Prostate gland (tissue), 2 donors: Measurements from ENCODE around the gene MCM6.

Experiments used
- POLR2AphosphoS5 ChIP-seq: sonication (generic); formaldehyde crosslinking; IDR thresholded peaks from one replicate; pipeline ENCODE4 v1.6.1; 2017; ENCODE audit warnings: antibody characterized with exemption
- TF ChIP-seq, protein P1 (sequence below), 4 experiments: fragments of 200-600 bp in 2 of 4; fragments of 450-650 bp in 2 of 4; sonication (generic) in 2 of 4; IDR thresholded peaks; 1 replicate in 3 of 4; 2 replicates in 1 of 4; pipeline ENCODE4 v1.5.1; 2016 to 2019; ENCODE audit warnings: antibody characterized with exemption in 4 of 4, mild to moderate bottlenecking in 2 of 4, moderate library complexity in 2 of 4

DNA sequence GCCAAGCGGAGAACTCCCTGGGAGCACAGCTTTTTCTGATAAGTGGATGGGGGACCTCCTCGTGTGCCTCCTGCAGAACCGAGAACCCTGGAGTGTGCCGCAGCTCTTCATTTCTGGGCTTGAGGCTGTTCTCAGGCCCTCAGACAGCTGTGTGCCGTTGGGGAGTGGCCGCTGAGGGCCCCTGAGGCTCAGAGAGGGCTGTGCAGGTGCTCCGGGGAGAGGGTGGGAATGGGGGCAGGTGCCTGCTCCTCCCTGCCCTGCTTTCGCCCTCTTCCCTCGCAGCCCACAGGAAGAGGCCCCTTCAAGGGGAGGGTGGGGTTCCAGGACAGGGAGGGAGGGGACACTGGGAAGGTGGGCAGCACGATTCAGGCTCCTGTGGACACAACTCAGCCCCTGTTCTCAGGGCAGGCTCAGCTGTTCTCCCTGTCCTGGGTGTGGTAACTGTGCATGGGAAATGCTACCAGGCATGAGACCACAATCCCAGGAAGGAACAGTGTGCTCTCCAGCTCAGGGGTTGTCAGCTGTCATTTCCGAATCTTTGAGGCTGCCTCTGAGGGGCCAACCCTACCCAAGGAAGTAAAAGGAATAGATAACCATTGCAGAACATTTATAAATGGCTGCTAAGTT is 50.6 kb downstream of the MCM6 start:
- TF ChIP-seq, protein P1, sequence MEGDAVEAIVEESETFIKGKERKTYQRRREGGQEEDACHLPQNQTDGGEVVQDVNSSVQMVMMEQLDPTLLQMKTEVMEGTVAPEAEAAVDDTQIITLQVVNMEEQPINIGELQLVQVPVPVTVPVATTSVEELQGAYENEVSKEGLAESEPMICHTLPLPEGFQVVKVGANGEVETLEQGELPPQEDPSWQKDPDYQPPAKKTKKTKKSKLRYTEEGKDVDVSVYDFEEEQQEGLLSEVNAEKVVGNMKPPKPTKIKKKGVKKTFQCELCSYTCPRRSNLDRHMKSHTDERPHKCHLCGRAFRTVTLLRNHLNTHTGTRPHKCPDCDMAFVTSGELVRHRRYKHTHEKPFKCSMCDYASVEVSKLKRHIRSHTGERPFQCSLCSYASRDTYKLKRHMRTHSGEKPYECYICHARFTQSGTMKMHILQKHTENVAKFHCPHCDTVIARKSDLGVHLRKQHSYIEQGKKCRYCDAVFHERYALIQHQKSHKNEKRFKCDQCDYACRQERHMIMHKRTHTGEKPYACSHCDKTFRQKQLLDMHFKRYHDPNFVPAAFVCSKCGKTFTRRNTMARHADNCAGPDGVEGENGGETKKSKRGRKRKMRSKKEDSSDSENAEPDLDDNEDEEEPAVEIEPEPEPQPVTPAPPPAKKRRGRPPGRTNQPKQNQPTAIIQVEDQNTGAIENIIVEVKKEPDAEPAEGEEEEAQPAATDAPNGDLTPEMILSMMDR (IDR thresholded peaks at IDR 0.05) = no peak
- TF ChIP-seq POLR2AphosphoS5 = no peak
